Ureter (tissue), 1 donor: ENCODE results near the gene CYB5R2. TPM values are rescaled to one million over a fixed set of nuclear protein-coding genes. Genes with fewer than 3 reads are reported as not detected.

Experiments used
- DNase-seq: peaks from one replicate; pipeline ENCODE4 v3.0.0-alpha.2; 2020; ENCODE audit warnings: low spot score
- total RNA-seq: library from RNA; stranded (reverse); gene quantifications from one replicate; pipeline ENCODE4 v1.2.4, GENCODE V29; 2023
- donor health status: DM: yes; HTN: yes; CAD: no.

CYB5R2 gene
- total RNA-seq, 1 donor from 2014 or later: 28.4 TPM

DNA sequence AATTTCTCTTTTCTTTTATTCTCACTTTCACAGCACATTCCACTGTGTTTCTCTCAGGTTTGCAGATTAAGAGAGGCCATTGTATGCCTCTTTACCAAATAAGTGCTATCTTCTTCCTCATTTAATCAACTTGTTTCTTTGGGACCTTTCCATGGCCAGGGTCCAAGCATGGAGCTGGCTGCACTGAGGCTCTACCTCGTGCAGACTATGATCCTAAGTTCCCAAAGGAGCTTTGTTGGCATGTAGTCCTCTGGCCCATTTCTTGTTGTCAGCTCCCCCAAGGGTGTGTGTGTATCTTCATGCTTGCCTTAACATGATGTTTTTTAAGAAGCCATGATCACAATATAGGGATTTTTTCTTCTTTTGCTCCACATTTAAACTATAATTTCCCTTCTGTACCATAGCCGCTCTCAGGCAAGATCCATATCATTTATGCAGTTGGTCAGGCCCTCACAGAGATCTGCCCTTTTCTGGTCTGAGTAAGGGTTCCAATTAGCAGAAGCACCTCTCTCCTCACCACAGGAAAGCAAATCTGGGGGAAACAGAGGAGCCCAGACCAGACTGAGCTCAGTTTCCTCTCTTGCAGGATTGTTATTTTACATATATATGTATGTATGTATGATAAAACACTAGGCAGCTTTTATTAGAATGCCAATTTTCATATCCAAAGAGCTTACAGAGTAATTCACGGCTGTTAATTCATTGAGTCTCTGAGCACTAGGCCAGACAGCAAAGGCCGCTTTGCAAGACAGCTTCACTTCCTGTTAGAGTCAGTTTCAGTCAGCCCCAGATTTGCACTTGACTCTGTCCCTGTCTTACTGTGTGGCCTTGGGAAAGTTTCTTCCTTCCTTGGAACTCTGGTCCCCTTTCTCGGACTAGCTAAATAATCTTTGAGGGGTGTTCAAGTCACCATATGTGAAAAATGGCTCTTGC, 34.3 kb downstream of the CYB5R2 start:
- DNase-seq: peak; percentile 33

DNA sequence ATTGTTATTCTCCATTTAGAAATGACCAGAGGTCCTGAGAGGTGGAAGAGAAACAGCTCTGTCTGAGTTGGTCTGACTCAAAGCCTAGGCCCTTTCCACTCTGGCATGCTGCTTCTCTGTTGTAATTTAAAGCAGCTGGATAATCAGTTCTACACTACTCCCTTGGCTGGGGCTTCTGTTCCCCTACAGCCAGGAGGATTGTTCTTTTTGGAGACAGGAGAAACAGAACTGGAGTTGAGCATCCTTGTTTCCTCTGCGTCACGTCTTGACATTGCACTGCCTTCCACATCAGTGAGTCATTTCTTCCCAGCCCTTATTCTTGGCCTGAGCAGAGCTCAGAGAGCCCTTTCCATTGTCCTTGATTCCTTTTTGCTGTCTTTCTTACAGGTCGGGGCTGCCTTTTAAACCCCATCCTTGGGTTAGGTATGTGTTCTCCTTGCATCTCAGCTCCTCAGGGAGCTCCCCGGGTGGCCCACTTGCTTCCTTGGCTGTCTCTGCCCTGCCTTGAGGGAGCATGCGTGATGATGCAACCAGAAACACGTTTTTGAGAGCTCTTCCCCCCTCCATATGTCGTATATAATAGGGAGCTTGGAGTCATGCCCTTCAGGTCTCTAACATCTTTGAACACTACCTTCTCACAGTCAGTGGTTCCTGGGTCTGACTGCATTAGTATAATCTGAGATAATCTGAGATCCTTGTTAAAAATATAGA, 35.7 kb downstream of the CYB5R2 start:
- DNase-seq: peak; percentile 41

DNA sequence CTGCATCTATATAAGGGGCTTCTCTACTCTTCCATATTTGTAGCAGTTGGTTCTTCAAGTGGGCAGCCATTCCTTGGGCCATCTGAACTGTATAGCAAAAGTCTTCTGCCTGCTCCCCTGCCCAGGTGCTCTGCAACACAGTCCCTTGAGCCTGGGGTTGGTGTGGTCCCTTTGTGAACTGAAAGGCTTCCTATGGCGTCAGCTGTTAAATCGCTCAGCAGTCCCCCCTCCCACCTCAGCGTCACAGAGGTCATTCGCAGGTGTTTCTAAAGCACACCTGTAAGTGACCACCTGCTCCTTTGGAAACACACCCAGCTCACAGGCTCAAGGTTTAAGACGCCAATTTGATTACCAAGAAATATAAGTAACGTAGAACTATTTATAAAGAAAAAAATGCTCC, 37.0 kb downstream of the CYB5R2 start:
- DNase-seq: no peak

DNA sequence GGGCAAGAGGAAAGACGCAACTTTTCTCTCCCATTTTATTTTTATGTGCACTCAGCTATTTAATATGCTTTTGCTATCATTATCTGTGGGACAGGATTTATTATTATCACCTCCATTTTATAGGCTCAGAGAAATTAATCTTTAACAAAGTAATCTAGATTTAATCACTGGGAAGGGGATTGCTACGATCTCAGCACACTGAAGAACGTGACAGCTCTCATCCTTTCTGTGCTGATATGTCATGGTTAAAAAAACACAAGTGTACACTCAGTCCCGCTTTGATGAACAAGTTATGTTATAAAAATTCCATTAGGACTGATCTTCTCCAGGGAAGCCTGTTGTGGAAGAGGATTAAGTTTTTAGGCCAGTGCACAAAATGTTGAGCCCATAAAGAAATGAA, 37.6 kb downstream of the CYB5R2 start:
- no peak for DNase-seq

DNA sequence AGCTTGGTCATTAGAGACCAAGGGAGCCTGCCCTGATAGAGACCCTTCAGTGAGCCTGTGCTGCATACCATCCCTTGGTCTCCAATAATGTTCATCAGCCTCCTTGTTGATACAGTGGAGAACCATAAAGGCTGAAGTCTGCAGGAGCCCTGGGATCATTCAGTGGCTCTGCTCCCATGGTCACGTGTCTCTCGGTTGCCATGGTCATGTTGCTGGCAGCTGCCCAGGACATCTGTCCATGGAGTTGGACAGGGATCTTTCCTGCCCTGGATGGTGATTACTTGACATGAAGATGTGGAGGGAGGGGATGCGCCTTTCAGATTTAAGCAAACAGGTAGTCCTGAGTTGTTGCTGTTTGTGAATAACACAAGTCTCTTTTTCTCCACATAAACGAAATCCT, 38.2 kb downstream of the CYB5R2 start:
- no peak for DNase-seq

DNA sequence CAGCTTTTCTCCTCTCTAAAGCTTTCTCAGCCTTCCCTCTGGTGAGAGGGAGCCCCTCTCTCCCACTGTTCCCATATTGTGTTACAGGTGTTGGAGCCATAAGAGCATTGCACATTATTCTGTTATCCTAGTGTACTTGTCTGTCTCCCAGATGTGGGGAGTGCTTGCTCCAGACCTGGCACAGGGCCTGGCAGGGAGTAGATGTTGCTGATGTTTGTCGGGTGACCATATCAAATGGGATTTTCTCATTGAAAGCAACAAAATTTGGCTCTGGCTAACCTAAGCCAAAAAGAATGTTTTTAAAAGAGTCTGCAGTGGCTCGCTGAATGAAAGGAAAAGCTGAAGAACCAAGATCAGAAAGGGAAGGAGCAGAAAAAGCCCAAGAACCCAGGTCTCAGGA, 41.1 kb downstream of the CYB5R2 start:
- no peak for DNase-seq

DNA sequence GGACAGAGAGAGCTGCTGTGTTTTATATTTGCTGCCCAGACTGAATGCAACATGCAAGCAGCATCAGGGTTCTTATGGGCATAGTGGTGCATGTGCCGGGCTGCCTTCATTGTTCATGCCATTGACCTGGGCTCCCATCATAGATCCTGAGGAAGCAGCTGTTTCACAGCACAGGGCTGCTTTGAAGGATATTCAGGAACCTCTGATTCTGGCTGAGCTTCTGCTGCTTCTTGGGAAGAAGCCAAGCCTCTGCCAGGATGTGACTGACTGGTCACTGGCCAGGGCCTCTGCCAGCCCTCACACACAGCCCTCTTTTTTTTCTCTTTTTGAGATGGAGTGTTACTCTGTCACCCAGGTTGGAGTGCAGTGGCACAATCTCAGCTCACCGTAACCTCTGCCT, 43.3 kb downstream of the CYB5R2 start:
- no peak for DNase-seq

DNA sequence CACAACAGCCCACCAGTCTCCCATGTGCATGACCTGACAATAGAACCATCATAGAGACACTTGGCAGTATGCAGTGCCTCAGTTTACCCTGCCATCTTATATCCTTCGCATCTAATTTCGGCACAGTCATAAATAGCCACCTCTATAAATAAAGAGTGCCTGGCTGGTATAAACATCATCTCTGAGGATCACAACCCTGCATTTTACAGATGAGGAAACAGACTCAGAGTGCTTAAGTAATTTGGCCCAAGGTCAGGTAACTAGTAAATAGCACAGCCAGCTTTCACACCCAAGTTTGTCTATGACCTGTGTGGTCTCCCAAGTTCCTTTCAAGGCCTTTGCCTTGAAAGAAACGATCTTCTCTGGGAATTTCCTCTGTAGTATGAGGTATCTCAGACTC, 44.6 kb downstream of the CYB5R2 start:
- no peak for DNase-seq

DNA sequence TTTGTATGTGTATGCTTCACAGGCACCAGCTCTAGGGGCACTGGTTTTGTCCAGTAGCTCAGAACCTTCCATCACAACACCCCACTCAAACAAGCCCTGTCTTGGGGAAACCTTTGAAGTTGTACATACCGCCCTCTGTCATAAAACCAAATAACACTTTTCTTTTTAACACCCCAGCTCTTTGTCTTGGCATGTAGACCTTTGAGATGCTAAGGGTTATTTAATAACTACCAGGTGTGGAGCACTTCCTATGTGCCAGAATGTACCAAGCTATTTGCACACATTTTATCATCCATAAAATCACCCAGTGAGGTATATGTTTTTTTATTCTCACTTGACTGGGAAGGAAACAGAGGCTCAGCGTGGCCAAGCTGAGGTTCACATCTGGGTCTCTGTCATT, 50.6 kb downstream of the CYB5R2 start:
- DNase-seq: no peak

DNA sequence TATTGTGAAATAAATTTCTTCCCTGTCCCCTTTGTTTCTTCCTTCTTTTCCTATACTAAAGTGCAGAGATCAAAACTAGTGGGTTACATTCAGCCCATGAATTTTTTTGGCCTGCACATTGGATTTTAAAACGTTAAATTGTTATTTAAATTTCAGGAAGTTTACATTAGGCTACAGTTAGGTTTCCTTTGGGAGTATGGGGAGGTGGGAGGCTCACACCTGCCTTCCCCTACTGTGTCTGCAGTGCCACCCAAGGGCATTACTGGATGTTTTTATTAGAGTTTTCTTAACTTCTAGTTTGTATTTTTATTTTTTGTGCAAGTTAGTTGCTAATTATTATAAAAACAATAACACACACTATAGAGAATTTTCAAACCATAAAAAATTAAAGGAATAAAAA, 51.7 kb downstream of the CYB5R2 start:
- no peak for DNase-seq

DNA sequence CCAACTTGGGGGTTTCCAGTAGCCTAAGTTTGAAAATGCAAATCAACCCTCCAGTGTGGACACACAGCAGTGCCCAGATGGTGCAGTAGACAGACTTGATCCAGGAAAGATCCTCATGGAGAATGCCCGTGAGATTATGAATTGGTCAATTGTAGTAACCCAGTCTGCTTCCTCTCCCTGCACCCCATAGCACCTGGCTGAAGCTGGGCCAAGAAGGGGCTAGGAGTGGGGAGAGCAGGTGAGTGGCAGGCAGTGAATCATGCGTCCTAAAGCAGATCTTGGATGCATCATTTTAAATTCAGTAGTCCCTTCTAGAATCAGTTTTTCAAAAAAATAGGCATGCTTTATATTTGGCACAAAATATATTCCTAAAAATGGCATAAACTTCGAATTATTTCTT, 52.2 kb downstream of the CYB5R2 start:
- no peak for DNase-seq

DNA sequence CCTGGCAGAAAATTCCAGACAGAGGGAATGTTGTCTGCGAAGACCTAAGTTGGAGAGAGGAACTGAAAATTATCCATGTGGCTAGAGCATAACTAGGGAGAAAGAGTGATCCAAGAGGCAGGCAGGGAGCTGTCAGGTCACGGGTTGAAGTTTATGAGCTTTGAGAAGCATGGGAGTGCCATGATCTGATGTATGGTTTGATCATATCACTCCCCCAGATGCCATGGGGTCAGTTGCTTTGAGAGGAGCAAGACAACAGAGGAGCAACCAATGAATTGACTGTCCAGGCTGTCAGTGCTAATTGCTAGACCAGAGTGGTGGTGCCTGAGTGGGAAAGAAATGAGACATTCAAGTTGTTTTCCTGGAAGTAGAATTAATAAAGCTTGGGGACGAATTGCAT, 54.0 kb downstream of the CYB5R2 start:
- DNase-seq: no peak

DNA sequence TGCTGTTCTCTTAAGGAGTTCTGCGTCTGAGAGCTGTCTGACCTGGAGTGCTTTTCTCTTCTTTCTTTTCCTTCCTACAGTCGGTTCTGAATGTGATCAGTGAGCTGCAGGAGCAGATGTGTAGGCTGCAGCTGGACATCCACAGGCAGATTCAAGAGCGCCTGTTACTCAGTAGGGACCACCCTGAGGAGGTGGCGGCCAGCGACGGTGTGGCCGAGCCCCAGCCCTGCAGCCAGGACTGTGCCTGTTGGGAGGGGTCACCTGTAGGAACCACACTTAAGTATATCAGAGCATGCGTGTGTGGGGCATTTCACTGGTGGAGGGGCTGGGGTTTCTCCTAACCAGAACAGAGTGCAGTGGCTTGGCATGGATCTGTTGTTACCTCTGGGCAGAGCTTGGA, 56.3 kb downstream of the CYB5R2 start:
- no peak for DNase-seq

Other genes with a start within 250 kb of the CYB5R2 start
- gene OLFML1, start 188.0 kb downstream of the CYB5R2 start, total RNA-seq: 13.6 TPM
- 415 TPM for gene PPFIBP2, start 159.5 kb downstream of the CYB5R2 start, total RNA-seq
- 9.4 TPM for gene OVCH2, start 33.0 kb upstream of the CYB5R2 start, total RNA-seq
- gene OR5P2, start 123.4 kb upstream of the CYB5R2 start, total RNA-seq: 5.6 TPM
- gene OR5P3, start 157.3 kb upstream of the CYB5R2 start, total RNA-seq: 7.0 TPM